Testis (tissue), 2 donors: ENCODE results near the gene CCT7.

ENCODE experiments used
- CTCF ChIP-seq, 3 experiments: fragments of 450-650 bp in 2 of 3; fragments of 200-600 bp in 1 of 3; sonication (generic) in 1 of 3; IDR thresholded peaks; one replicate each; pipeline ENCODE4 v1.5.1; 2016 to 2019; ENCODE audit warnings: antibody characterized with exemption in 3 of 3, mild to moderate bottlenecking in 2 of 3, moderate library complexity in 1 of 3
- POLR2A ChIP-seq: fragments of 450-650 bp; IDR thresholded peaks from one replicate; pipeline ENCODE4 v1.6.1; 2017; ENCODE audit warnings: antibody characterized with exemption, mild to moderate bottlenecking, moderate library complexity

DNA sequence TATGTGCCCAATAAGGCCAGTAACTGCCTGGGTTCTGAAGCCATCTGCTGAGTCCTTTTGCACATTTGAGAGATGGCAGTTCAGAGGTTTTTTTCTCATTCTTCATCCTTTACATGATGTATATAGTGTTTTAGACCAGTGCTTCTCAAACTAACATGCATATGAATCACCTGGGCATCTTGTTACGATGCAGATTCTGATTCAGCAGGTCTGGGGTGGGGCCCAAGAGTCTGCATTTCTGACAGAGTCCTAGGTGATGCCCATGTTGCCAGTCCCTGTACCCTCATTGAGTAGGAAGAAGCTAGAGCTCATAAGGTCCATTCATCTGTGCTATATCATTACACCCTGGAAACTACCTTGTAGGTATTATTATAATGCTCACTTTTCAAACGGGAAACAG, 16.3 kb upstream of the CCT7 start:
- TF ChIP-seq POLR2A (no peak), CTCF (IDR thresholded peaks at IDR 0.05) (no peak)
